ENCODE measurements around the gene NLGN3. TPM values are rescaled to one million over a fixed set of nuclear protein-coding genes. Genes with fewer than 3 reads are reported as not detected.

NLGN3 gene
- total RNA-seq, 1 experiment from 2014 or later, result 0.65 TPM

DNA sequence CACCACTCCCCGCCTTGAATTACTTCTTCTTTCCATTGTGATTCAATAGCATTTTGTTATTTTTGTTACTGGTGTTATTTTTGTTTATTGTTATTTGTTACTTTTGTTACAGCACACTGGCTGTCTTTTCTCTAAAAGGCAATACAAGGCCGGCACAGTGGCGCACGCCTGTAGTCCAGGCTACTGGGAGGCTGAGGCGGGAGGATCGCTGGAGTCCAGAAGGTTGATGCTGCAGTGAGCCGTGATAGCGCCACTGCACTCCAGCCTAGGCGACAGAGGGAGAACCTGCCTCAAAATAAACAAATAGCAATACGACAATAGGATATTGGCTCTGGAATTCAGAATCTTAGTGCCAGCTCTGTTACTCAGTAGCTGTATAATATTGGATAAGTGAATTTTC lies 27.3 kb upstream of the NLGN3 start:
- Histone ChIP-seq H2AFZ (no peak overlapping the region), H3K27ac (no peak overlapping the region), H3K4me2 (peak overlapping the region; percentile 84; the same call in 1 of the 2 replicates), H3K4me1 (replicated peaks; ENCODE audit: insufficient read depth) (peaks cover 5% of the 10 kb centered on the region; the same call in 1 of the 2 replicates), H3K4me3 (no peak overlapping the region), H4K20me1 (ENCODE audit: insufficient read depth) (no peaks in the 10 kb centered on the region), H3K36me3 (ENCODE audit: low read depth) (no peaks in the 10 kb centered on the region), H3K9me2 (ENCODE audit: insufficient read depth) (no peaks in the 10 kb centered on the region), H3F3A (ENCODE audit: insufficient read depth, low read depth) (no peaks in the 10 kb centered on the region), H3K79me2 (ENCODE audit: low read depth) (no peaks in the 10 kb centered on the region), H3K9me3 (ENCODE audit: insufficient read depth, low read depth) (no peaks in the 10 kb centered on the region), H3K27me3 (ENCODE audit: insufficient read depth, low read depth) (no peaks in the 10 kb centered on the region)
- DNase-seq, result no peak
- POLR2A ChIA-PET (ENCODE audit: unreplicated experiment), result interaction anchor here (0.6 kb wide), 1 partner anchor 13 kb away, joined by 3 read pairs; no protein-coding TSS in a partner anchor
- TF ChIP-seq, protein P1, sequence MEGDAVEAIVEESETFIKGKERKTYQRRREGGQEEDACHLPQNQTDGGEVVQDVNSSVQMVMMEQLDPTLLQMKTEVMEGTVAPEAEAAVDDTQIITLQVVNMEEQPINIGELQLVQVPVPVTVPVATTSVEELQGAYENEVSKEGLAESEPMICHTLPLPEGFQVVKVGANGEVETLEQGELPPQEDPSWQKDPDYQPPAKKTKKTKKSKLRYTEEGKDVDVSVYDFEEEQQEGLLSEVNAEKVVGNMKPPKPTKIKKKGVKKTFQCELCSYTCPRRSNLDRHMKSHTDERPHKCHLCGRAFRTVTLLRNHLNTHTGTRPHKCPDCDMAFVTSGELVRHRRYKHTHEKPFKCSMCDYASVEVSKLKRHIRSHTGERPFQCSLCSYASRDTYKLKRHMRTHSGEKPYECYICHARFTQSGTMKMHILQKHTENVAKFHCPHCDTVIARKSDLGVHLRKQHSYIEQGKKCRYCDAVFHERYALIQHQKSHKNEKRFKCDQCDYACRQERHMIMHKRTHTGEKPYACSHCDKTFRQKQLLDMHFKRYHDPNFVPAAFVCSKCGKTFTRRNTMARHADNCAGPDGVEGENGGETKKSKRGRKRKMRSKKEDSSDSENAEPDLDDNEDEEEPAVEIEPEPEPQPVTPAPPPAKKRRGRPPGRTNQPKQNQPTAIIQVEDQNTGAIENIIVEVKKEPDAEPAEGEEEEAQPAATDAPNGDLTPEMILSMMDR (conservative IDR thresholded peaks at IDR 0.05), result no peak
- no peak for TF ChIP-seq EZH2 (IDR thresholded peaks at IDR 0.05; ENCODE audit: low read depth)
- no TSS peak for BruUV-seq (replicated peaks)
- CTCF ChIA-PET, result interaction anchor here (0.6 kb wide), 1 partner anchor 64 kb away, joined by 4 read pairs; no protein-coding TSS in a partner anchor
- intact Hi-C loops (cut with micrococcal nuclease; ENCODE audit: unreplicated experiment), result no loop called here

DNA sequence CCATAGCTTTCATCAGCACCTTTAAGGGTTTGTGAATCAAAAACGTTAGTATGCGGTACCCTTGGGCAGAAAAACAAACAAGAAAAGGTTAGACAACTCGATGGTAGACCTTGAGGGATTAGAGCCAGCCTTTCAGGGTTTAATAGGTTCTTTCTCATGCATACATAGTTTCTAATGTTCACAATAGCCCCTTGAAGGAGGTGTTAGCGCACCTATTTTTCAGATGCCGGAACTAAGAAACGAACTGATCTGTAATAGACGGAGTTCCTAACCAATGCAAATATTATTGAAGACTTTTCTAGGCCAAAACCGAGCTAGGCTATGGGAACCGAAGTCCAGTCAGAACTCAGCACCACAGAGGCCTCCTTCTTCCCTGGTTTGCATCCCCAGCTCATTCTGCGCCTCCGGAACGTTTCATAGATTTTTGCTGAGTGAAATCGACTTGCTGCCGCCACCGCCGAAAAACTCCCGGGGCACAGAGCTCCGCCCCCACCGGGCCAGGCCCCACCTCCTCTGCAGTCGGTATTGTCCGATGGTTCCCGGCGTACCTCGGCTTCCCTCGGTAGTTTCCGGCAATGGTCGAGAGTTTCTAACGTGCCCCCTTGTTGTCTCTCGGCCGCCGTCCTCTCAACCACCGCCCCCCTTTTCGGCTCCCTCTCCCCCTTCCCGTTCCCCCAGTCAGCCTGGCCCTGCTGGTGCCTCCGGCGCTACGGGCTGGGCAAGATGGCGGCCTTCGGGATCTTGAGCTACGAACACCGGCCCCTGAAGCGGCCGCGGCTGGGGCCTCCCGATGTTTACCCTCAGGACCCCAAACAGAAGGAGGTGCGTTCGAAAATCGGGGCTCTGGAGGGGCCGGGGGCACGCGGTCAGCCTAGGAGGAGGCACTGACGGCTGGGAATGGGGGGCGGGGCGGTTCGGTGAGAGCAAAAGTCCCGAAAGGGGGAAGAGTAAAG lies 26.3 kb upstream of the NLGN3 start, which contains the start of gene MED12:
MED12 (plus strand) TSS at position 565 of the 953 bp plus-strand sequence; CDS start at position 724, 159 bp downstream.
- intact Hi-C loops (cut with micrococcal nuclease; ENCODE audit: unreplicated experiment), result no loop called here
- Histone ChIP-seq H3K4me3 (peak within 1 kb of the TSS; percentile 71), H3K27me3 (ENCODE audit: insufficient read depth, low read depth) (no peaks in the 10 kb centered on the region), H3K4me2 (peak within 1 kb of the TSS; percentile 84), H3K79me2 (ENCODE audit: low read depth) (no peaks in the 10 kb centered on the region), H3K27ac (no peak within 1 kb of the TSS), H3K9me3 (ENCODE audit: insufficient read depth, low read depth) (no peaks in the 10 kb centered on the region), H4K20me1 (ENCODE audit: insufficient read depth) (no peaks in the 10 kb centered on the region), H3K9me2 (ENCODE audit: insufficient read depth) (no peaks in the 10 kb centered on the region), H3F3A (ENCODE audit: insufficient read depth, low read depth) (no peaks in the 10 kb centered on the region), H3K36me3 (ENCODE audit: low read depth) (no peaks in the 10 kb centered on the region), H3K4me1 (replicated peaks; ENCODE audit: insufficient read depth) (peaks cover 5% of the 10 kb centered on the region; the same call in 1 of the 2 replicates), H2AFZ (peak within 1 kb of the TSS; percentile 95)
- ChIA-PET POLR2A (ENCODE audit: unreplicated experiment) (interaction anchor here (0.7 kb wide), 1 partner anchor 313 kb away, joined by 7 read pairs; no protein-coding TSS in a partner anchor), CTCF (no interaction called here)
- peak; percentile 46 to 72 for DNase-seq
- BruUV-seq (replicated peaks), result no TSS peak
- no peak for TF ChIP-seq EZH2 (IDR thresholded peaks at IDR 0.05; ENCODE audit: low read depth)
- TF ChIP-seq, protein P1 (conservative IDR thresholded peaks at IDR 0.05), result no peak

DNA sequence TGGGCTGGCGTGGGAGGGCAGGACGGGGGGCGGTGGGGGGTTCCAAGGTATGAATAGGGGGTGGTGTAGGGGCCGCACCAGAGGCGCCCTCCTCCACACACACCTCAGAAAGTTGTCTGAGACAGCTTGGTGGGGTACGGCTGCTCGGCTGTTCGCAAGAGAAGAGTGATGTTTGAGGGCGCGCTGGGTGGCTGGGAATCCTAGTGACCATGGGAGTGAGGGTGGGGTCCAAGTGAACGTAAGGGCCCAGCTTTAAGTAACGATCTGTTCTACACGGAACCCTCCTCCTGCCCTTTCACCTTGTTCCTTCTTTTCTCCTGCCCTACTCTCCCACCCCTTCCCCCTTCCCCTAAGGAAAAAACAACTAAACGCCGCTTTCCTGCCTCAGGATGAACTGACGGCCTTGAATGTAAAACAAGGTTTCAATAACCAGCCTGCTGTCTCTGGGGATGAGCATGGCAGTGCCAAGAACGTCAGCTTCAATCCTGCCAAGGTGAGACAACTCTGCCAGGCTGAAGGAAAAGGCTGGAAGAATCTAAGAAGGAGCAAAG lies 25.6 kb upstream of the NLGN3 start:
- ChIA-PET POLR2A (ENCODE audit: unreplicated experiment) (interaction anchor here (0.7 kb wide), 1 partner anchor 312 kb away, joined by 7 read pairs; no protein-coding TSS in a partner anchor), CTCF (no interaction called here)
- Histone ChIP-seq H3K27me3 (ENCODE audit: insufficient read depth, low read depth) (no peaks in the 10 kb centered on the region), H3K9me2 (ENCODE audit: insufficient read depth) (no peaks in the 10 kb centered on the region), H3F3A (ENCODE audit: insufficient read depth, low read depth) (no peaks in the 10 kb centered on the region), H3K4me3 (peak overlapping the region; percentile 71), H2AFZ (peak overlapping the region; percentile 58; the same call in 1 of the 2 replicates), H3K4me2 (peak overlapping the region; percentile 84), H3K79me2 (ENCODE audit: low read depth) (no peaks in the 10 kb centered on the region), H3K27ac (no peak overlapping the region), H3K9me3 (ENCODE audit: insufficient read depth, low read depth) (no peaks in the 10 kb centered on the region), H3K36me3 (ENCODE audit: low read depth) (no peaks in the 10 kb centered on the region), H3K4me1 (replicated peaks; ENCODE audit: insufficient read depth) (peaks cover 5% of the 10 kb centered on the region; the same call in 1 of the 2 replicates), H4K20me1 (ENCODE audit: insufficient read depth) (no peaks in the 10 kb centered on the region)
- no TSS peak for BruUV-seq (replicated peaks)
- no peak for TF ChIP-seq EZH2 (IDR thresholded peaks at IDR 0.05; ENCODE audit: low read depth)
- TF ChIP-seq, protein P1 (conservative IDR thresholded peaks at IDR 0.05), result no peak
- intact Hi-C loops (cut with micrococcal nuclease; ENCODE audit: unreplicated experiment), result no loop called here
- no peak for DNase-seq
